ENCODE measurements around the gene DMC1. TPM values are rescaled to one million over a fixed set of nuclear protein-coding genes. Genes with fewer than 3 reads are reported as not detected.

DMC1 gene
- total RNA-seq, 1 experiment from 2014 or later, result 0.89 TPM

GRCh38 chr22:38565441-38565840, 4.5 kb downstream of the DMC1 start:
- no peaks in the 10 kb centered on the region for H3K79me2 ChIP-seq (ENCODE audit: insufficient read depth, low read length)
- H3K4me3 ChIP-seq (replicated peaks in 1 of 2; ENCODE audit: low read depth in 1 of 2, low read length in 2 of 2), result no peak overlapping the region
- TF ChIP-seq ATF3 (IDR thresholded peaks at IDR 0.05) (no peak), EGR1 (IDR thresholded peaks at IDR 0.05; ENCODE audit: low read depth) (no peak), ZNF274 (IDR thresholded peaks at IDR 0.05; ENCODE audit: low read depth, low read length) (no peak), FOSL1 (IDR thresholded peaks at IDR 0.05; ENCODE audit: low read depth) (no peak)
- H4K20me1 ChIP-seq (ENCODE audit: insufficient read depth), result no peaks in the 10 kb centered on the region
- no peak overlapping the region for H3K27ac ChIP-seq (ENCODE audit: low read depth, low read length)
- no peak overlapping the region for H2AFZ ChIP-seq (ENCODE audit: low read depth, low read length, poor library complexity, severe bottlenecking)
- H3K9me2 ChIP-seq (ENCODE audit: insufficient read depth), result no peaks in the 10 kb centered on the region
- ChIA-PET RAD21 (ENCODE audit: low non-redundant PET in 1 of 2, low total read pairs in 2 of 2, uncharacterized antibody in 2 of 2, unreplicated experiment in 2 of 2) (no interaction called here), CTCF (no interaction called here), POLR2A (no interaction called here)
- ATAC-seq (no peak), DNase-seq (ENCODE audit: low read depth, low spot score) (no peak)
- H3K4me1 ChIP-seq (ENCODE audit: control insufficient read depth in 1 of 2, insufficient read depth in 2 of 2, low read length in 2 of 2), result peaks cover 3 to 7% of the 10 kb centered on the region in 2 experiments; a peak in 2 of 4 replicates
- intact Hi-C loops (cut with micrococcal nuclease), result no loop called here
- no TSS peak for BruUV-seq (replicated peaks)
- no peak overlapping the region for H3K9ac ChIP-seq (ENCODE audit: low read length)
- H3K27me3 ChIP-seq (ENCODE audit: insufficient read depth, low read length), result no peaks in the 10 kb centered on the region
- H3K36me3 ChIP-seq (ENCODE audit: control insufficient read depth in 1 of 2, insufficient read depth in 2 of 2, low read length in 2 of 2), result no peaks in the 10 kb centered on the region
- H3K4me2 ChIP-seq (ENCODE audit: low read length), result no peak overlapping the region
- no peaks in the 10 kb centered on the region for H3K9me3 ChIP-seq (ENCODE audit: control insufficient read depth in 1 of 2, insufficient read depth in 1 of 2, low read depth in 1 of 2, low read length in 2 of 2)

DNA sequence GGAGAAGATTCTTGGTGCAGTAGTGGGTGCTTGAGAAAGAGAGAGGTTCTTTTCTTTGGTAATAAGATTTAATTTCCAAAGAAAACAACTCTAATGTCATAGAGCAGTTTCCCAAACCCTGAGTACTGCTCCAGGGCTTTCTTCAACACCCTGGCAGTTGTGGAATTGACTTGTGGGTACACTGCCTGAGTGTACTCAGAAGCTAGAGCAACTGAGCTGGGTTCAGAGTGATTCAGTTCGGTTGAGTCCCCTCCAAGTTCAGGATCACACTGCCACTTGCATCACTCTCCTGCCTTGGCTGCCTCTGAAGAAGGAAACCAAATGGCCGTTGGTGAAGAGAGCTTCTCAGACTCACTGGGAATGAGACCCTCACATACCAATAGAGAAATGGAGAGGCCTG, 5.3 kb downstream of the DMC1 start:
- no peak overlapping the region for H3K4me3 ChIP-seq (replicated peaks in 1 of 2; ENCODE audit: low read depth in 1 of 2, low read length in 2 of 2)
- H4K20me1 ChIP-seq (ENCODE audit: insufficient read depth), result no peaks in the 10 kb centered on the region
- H2AFZ ChIP-seq (ENCODE audit: low read depth, low read length, poor library complexity, severe bottlenecking), result no peak overlapping the region
- H3K4me1 ChIP-seq (ENCODE audit: control insufficient read depth in 1 of 2, insufficient read depth in 2 of 2, low read length in 2 of 2), result peaks cover under 1 to 2% of the 10 kb centered on the region in 2 experiments; a peak in 2 of 4 replicates
- H3K79me2 ChIP-seq (ENCODE audit: insufficient read depth, low read length), result no peaks in the 10 kb centered on the region
- no TSS peak for BruUV-seq (replicated peaks)
- no peaks in the 10 kb centered on the region for H3K27me3 ChIP-seq (ENCODE audit: insufficient read depth, low read length)
- intact Hi-C loops (cut with micrococcal nuclease), result no loop called here
- no peaks in the 10 kb centered on the region for H3K9me2 ChIP-seq (ENCODE audit: insufficient read depth)
- H3K4me2 ChIP-seq (ENCODE audit: low read length), result no peak overlapping the region
- no peaks in the 10 kb centered on the region for H3K9me3 ChIP-seq (ENCODE audit: control insufficient read depth in 1 of 2, insufficient read depth in 1 of 2, low read depth in 1 of 2, low read length in 2 of 2)
- CTCF ChIA-PET, result no interaction called here
- H3K27ac ChIP-seq (ENCODE audit: low read depth, low read length), result no peak overlapping the region
- no peak overlapping the region for H3K9ac ChIP-seq (ENCODE audit: low read length)
- DNase-seq (ENCODE audit: low read depth, low spot score) (no peak), ATAC-seq (no peak)
- RAD21 ChIA-PET (ENCODE audit: low non-redundant PET in 1 of 2, low total read pairs in 2 of 2, uncharacterized antibody in 2 of 2, unreplicated experiment in 2 of 2), result no interaction called here
- POLR2A ChIA-PET, result no interaction called here
- H3K36me3 ChIP-seq (ENCODE audit: control insufficient read depth in 1 of 2, insufficient read depth in 2 of 2, low read length in 2 of 2), result no peaks in the 10 kb centered on the region
- TF ChIP-seq EGR1 (IDR thresholded peaks at IDR 0.05; ENCODE audit: low read depth) (no peak), JUND (IDR thresholded peaks at IDR 0.05) (no peak), ELF1 (IDR thresholded peaks at IDR 0.05; ENCODE audit: borderline replicate concordance, low read depth) (no peak), EZH2phosphoT487 (IDR thresholded peaks at IDR 0.05; ENCODE audit: borderline replicate concordance) (no peak), MAX (IDR thresholded peaks at IDR 0.05) (no peak), POLR2AphosphoS5 (IDR thresholded peaks at IDR 0.05; ENCODE audit: low read depth, low read length) (no peak), SIN3A (IDR thresholded peaks at IDR 0.05; ENCODE audit: low read depth) (no peak), REST (IDR thresholded peaks at IDR 0.05; ENCODE audit: low read depth) (no peak)
- TF ChIP-seq, protein P1, sequence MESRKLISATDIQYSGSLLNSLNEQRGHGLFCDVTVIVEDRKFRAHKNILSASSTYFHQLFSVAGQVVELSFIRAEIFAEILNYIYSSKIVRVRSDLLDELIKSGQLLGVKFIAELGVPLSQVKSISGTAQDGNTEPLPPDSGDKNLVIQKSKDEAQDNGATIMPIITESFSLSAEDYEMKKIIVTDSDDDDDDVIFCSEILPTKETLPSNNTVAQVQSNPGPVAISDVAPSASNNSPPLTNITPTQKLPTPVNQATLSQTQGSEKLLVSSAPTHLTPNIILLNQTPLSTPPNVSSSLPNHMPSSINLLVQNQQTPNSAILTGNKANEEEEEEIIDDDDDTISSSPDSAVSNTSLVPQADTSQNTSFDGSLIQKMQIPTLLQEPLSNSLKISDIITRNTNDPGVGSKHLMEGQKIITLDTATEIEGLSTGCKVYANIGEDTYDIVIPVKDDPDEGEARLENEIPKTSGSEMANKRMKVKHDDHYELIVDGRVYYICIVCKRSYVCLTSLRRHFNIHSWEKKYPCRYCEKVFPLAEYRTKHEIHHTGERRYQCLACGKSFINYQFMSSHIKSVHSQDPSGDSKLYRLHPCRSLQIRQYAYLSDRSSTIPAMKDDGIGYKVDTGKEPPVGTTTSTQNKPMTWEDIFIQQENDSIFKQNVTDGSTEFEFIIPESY (IDR thresholded peaks at IDR 0.05; ENCODE audit: extremely low read depth, insufficient replicate concordance, low read length), result no peak
- TF ChIP-seq, protein P2, sequence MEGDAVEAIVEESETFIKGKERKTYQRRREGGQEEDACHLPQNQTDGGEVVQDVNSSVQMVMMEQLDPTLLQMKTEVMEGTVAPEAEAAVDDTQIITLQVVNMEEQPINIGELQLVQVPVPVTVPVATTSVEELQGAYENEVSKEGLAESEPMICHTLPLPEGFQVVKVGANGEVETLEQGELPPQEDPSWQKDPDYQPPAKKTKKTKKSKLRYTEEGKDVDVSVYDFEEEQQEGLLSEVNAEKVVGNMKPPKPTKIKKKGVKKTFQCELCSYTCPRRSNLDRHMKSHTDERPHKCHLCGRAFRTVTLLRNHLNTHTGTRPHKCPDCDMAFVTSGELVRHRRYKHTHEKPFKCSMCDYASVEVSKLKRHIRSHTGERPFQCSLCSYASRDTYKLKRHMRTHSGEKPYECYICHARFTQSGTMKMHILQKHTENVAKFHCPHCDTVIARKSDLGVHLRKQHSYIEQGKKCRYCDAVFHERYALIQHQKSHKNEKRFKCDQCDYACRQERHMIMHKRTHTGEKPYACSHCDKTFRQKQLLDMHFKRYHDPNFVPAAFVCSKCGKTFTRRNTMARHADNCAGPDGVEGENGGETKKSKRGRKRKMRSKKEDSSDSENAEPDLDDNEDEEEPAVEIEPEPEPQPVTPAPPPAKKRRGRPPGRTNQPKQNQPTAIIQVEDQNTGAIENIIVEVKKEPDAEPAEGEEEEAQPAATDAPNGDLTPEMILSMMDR (IDR thresholded peaks at IDR 0.05 in 2 of 3, conservative IDR thresholded peaks at IDR 0.05 in 1 of 3; ENCODE audit: borderline replicate concordance in 1 of 3, insufficient read depth in 1 of 3, low read depth in 2 of 3, low read length in 2 of 3), result no peak

Data from HCT116 (cell line).